Measurements from ENCODE around the gene MAMDC4.

DNA sequence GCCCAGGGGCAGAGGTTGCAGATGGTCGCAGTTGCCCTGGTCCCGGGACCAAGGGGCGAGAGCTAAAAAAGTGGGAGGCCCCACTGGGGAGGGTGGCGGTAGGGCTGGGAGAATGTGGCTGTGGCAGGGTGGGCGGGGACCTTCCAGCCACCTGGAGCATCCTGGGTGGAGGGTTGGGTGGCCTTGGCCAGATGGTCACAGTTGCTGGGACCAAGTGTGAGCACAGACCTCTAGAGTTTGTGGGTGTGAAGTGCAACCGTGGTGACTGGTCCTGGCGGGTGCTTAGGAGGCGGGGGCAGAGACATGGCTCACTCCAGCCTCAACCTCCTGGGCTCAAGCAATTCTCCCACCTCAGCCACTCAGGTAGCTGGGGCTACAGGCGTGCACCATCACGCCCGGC is 28.5 kb downstream of the MAMDC4 start:
- no peak for TF ChIP-seq MXI1 (IDR thresholded peaks at IDR 0.05; ENCODE audit: borderline replicate concordance, low read depth, low read length)
- TF ChIP-seq YY1 (IDR thresholded peaks at IDR 0.05; ENCODE audit: insufficient read depth, insufficient replicate concordance, low read depth, low read length) = no peak
- no peak for TF ChIP-seq ZNF703 (CRISPR knock-in tag; IDR thresholded peaks at IDR 0.05; ENCODE audit: borderline replicate concordance)
- TF ChIP-seq, protein P1, sequence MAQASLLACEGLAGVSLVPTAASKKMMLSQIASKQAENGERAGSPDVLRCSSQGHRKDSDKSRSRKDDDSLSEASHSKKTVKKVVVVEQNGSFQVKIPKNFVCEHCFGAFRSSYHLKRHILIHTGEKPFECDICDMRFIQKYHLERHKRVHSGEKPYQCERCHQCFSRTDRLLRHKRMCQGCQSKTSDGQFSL (CRISPR knock-in tag; IDR thresholded peaks at IDR 0.05) = no peak
- TF ChIP-seq, protein P2, sequence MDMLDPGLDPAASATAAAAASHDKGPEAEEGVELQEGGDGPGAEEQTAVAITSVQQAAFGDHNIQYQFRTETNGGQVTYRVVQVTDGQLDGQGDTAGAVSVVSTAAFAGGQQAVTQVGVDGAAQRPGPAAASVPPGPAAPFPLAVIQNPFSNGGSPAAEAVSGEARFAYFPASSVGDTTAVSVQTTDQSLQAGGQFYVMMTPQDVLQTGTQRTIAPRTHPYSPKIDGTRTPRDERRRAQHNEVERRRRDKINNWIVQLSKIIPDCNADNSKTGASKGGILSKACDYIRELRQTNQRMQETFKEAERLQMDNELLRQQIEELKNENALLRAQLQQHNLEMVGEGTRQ (IDR thresholded peaks at IDR 0.05; ENCODE audit: low read depth, low read length) = no peak
- TF ChIP-seq, protein P2 (CRISPR knock-in tag; IDR thresholded peaks at IDR 0.05; ENCODE audit: borderline replicate concordance) = no peak
- peak; percentile 36 for TF ChIP-seq CTCF (CRISPR knock-in tag; IDR thresholded peaks at IDR 0.05)
- TF ChIP-seq, protein P3, sequence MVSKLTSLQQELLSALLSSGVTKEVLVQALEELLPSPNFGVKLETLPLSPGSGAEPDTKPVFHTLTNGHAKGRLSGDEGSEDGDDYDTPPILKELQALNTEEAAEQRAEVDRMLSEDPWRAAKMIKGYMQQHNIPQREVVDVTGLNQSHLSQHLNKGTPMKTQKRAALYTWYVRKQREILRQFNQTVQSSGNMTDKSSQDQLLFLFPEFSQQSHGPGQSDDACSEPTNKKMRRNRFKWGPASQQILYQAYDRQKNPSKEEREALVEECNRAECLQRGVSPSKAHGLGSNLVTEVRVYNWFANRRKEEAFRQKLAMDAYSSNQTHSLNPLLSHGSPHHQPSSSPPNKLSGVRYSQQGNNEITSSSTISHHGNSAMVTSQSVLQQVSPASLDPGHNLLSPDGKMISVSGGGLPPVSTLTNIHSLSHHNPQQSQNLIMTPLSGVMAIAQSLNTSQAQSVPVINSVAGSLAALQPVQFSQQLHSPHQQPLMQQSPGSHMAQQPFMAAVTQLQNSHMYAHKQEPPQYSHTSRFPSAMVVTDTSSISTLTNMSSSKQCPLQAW (CRISPR knock-in tag; IDR thresholded peaks at IDR 0.05) = no peak
- TF ChIP-seq DPF2 (CRISPR knock-in tag; IDR thresholded peaks at IDR 0.05; ENCODE audit: borderline replicate concordance, low read depth) = no peak
